GM13976 (cell line): ENCODE data around the gene IL1R1.

ENCODE experiments used
- DNase-seq: peaks from one replicate; pipeline ENCODE4 v3.0.0; 2012; ENCODE audit warnings: low spot score
- in situ Hi-C: fragments of 300-500 bp; cut with MboI; formaldehyde crosslinking; loops from one replicate; pipeline ENCODE4 v1.12.0; 2022; ENCODE audit warnings: low sequenced_read_pairs, mixed read lengths, inconsistent platforms; ENCODE audit not compliant: unreplicated experiment
- TF ChIP-seq, protein P1 (sequence below): IDR thresholded peaks from 2 replicates; pipeline ENCODE4 v1.5.1; 2012; ENCODE audit warnings: borderline replicate concordance, mild to moderate bottlenecking; ENCODE audit not compliant: insufficient read depth; ENCODE audit errors: extremely low read depth, missing control alignments, control extremely low read depth

IL1R1 gene

DNA sequence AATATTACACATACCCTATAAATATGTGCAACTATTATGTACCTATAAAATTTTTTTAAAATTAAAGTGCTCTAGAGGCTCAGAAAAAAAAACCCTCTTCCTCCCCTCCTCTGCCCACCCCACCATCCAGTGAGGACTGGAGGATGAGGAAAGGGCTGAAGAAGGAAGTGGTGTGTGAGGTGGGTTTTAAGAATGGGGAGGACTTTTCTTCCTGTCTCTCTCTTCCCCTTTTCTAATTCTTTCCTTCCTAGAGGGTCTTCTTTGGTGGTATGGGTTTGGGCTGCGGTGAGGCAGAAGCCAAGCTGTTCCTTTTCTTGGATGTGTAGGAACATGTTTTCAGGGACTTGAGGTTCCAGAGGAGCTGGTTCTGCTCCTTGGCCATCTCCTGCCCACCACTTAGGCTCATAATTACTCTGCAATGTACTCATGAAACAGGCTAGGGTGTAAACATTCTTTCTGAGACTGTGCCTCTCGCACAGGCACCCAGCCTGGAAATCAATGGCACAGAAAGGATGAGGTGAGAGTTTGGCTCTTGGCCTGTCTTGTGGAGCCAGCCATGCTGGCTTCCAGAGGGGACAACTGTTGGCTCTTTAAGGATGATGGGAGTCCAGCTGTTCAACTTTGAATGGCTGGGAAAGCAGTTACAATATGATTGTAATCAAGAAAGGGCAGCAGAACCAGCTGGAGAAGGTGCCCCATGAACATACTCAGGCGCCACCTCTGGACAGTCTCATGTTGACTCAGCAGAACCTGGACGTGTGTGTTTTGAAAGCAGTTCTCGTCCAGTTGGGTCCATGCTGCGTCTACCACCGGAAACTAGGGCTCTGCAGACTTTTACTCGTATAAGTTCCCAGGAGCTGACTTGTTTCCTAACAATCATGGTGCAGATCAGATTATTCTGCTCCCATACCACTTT lies 82.5 kb downstream of the IL1R1 start:
- no peak for DNase-seq
- in situ Hi-C loops = no loop called here
- TF ChIP-seq, protein P1, sequence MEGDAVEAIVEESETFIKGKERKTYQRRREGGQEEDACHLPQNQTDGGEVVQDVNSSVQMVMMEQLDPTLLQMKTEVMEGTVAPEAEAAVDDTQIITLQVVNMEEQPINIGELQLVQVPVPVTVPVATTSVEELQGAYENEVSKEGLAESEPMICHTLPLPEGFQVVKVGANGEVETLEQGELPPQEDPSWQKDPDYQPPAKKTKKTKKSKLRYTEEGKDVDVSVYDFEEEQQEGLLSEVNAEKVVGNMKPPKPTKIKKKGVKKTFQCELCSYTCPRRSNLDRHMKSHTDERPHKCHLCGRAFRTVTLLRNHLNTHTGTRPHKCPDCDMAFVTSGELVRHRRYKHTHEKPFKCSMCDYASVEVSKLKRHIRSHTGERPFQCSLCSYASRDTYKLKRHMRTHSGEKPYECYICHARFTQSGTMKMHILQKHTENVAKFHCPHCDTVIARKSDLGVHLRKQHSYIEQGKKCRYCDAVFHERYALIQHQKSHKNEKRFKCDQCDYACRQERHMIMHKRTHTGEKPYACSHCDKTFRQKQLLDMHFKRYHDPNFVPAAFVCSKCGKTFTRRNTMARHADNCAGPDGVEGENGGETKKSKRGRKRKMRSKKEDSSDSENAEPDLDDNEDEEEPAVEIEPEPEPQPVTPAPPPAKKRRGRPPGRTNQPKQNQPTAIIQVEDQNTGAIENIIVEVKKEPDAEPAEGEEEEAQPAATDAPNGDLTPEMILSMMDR = no peak

DNA sequence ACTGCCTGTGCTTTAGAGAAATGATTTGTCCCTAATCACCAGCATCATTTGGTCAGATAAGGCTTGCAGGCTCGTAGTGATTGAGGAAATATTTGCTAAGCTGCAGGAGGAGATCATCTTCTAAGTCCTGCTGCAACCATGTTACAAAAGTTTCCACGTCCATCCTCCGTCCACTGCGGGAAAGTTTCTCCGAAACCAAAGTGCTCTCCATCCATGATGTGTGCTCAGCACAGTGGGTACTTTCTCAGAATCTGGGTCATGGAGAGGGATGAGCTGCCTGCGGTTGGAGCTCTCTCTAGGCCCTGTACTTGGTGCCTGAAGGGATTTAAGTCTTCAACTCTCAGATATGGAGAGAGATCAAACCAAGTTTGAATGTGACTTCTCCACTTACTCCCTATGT lies 83.6 kb downstream of the IL1R1 start:
- in situ Hi-C loops = no loop called here
- TF ChIP-seq, protein P1 = no peak
- no peak for DNase-seq

DNA sequence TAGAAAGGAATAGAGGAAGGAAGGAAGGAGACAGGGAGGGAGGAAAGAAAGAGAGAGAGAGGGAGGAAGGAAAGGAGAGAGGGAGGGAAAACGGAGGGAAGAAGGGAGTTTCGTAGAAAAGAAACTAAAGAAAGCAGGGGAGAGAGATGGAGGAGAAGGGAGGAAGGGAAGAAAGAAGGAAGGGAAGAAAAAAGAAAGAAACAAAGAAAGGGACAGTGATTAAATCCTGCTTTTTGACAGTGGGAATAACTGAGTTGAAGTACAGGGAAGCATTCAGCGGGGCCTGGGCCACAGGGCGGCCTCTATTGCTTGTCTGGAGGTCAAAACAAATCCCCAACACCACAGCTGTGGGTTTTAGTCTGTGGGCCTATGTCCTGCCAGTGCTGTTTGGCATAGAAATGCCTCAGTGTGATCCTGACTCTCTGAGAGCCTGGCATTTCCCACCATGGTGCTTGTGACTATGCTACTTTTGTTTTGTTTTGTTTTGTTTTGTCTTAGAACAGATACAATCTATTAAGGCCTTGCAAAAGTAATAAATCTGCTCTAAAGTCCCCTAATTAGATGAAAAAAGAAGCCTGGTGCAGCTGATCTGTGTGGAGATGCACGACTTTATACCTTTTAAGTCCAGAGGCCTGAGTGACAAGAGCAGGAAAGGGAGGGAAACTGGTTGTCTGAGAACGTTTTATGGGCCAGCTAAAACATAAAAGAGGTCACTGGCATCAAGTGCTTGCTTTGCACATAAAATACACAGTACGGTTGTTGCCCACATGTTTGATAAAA lies 84.3 kb downstream of the IL1R1 start:
- DNase-seq = no peak
- in situ Hi-C loops = no loop called here
- TF ChIP-seq, protein P1 = no peak

DNA sequence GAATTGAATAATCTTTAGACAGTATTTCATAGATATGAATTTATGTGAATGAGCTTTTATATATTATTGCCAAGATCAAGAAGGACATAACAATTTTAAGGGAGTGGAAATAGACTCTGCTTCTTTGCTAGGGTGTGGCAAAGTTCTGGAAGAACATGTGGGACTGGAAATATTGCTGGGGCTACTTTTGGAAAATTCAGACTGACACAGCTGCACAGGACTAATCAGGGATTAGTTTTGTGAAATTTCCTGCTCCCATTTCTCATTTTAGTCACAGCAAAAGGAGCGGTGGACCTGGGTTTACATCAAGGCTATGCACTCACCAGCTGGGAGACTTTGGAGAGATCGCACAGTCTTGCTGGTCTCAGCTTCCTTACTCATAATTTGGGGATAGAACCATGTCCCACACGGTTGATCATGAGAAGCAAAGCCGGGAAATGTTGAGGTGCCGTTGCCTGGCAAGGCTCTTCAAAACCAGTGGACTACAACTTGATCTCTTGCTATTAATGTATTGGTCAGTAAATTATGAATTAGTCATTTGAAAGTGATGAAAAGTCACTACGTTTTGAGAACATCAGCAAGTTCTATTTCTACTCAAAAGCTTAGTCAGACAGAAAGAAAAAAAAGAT lies 86.7 kb downstream of the IL1R1 start:
- no peak for DNase-seq
- TF ChIP-seq, protein P1 = no peak
- in situ Hi-C loops = no loop called here
